NCI-H774 (cell line): ENCODE data around the gene NOBOX.
"Not testable (repeated sequence)": the region's sequence is repeated elsewhere in the genome, so short reads cannot be mapped to it uniquely, and the experiment has no call there.

ENCODE experiments used
- DNase-seq: peaks from one replicate; lab custom pipeline; 2025; lab: John Stamatoyannopoulos, UW

NOBOX gene

DNA sequence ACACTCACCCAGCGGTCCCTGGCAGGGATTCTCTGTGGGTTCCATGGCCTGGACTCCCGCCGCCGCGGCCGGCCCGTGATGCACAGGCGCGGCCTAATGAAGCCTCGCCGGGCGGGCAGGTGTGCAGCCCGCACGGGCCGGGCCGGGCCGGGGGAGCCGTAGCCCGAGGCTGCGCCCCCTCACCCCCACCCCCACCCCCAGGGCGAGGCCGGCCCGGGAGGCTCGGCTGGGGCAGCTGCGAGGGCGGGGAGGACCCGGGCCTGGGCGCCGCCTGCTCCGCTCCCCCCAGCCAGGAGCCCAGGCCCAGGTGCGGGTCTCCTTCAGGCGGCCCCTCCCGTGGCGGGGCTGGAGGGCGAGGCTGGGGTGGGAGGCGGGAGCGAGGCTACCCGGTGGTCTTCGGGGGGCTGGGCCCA is at the start of gene NOBOX:
Gene NOBOX, minus strand, starts transcription at position 45 of the 413 bp plus-strand sequence.
- DNase-seq = no peak

DNA sequence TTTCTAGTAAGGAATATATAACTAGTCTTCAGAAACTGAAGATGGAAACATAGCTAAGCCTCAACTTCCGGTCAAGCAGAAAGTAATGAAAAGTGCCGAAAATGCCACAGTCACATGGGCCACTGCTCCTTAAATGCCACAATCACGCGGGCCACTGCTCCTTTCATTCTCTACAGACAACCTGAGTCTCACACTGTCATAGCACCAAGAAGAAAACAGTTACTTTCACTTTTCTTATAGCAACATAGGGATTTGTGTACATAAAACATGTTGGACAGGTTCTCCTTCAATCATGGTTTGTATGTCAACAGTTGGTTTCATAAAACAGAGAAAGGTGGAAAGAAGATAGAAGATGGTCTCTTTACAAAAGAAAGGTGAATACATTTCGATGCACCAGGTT is 48.6 kb upstream of the NOBOX start:
- no peak for DNase-seq

DNA sequence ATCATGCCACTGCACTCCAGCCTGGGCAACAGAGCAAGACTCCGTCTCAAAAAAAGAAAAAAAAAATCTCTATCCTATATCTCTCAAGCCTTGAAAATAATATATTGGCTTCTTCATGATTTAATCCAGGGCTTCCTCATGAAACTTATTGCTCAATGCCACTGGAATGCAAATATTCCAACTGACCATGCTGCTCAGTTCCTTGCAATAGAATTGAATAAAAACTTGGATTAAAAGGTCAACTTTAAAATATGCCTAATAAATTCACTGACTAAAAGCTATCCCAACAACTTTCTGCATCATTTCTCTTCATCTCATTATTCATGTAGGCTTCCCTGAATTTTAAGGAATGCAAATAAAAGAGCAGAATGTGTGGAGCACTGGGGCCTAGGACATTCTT is 42.1 kb upstream of the NOBOX start:
- no peak for DNase-seq

DNA sequence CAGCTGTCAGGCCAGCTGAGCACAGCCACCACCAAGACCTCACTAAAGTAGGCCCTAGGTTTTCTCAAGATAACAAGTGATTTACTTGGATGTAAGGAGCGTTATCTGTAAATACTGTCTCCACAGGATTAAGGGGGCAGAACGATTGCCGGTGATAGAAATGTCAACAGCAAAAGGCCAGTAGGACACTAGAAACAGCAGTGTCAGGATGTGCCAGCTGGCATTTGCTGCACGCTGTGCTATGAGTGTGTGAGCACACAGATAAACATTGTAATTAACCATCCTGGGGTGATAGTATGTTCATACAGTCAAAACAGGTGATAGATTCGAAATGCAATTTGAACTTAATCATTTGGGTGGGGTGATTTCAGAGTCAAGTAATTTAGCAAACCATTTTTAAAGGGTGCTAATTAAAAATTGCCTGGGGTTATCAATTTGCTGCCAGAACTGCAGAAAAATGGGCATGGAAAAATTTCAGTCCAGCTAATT is 36.3 kb upstream of the NOBOX start:
- DNase-seq = no peak

DNA sequence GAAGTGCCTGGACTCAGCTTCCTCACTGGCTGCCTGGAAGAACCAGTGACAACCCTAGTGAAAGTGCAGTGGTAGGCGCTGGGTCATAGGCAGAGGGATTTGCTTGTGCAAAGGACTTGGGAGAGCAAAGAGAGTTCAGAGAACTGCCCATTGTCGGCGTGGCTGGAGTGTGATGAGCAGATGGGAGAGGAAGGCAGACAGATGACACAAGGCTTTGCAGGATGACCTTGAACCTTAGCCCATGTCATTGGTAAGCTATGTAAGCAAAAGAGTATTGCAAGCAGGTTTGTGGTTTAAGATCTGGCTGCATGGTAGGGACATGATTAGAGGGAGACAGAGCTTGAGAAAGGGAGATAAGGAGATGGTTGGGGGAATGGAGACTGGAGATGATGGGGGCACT is 35.3 kb upstream of the NOBOX start:
- no peak for DNase-seq

DNA sequence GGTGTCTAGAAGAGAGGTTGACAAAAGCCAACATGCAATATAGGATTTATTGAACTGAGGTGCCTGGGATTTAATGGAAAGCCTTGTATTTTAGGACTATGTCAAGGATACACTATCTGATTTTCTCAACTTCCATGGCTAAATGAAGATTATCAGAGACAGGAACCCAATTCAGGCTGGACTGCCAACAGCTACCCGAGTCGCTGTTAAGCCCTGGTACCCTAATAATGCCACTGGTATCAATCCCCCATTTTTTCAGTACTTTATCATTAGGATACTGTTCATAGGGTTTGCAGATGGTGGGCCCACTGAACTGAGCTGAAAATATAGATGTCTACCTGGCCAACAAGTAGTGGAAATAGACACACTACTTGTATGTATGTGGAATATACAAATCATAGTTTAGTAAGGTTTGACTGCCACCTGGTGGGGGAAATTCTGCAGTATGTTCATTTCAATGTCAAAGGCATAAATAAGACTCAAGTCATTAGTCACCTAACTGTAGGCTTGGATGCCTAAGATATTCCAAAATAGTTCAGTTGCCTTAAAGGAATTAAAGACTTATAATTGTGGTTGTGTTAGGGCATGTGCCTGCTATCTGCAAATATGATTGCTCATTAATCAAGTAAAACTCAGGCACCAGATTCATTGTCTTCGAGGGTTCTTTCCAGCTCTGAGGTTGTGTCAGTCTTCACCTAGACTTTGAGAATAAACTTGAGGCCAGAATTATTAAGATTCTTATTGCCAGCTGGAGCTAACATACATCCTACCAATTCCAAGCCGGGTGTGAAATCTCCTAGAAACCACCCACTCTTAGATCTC is 34.1 kb upstream of the NOBOX start:
- peak; percentile 31 for DNase-seq

DNA sequence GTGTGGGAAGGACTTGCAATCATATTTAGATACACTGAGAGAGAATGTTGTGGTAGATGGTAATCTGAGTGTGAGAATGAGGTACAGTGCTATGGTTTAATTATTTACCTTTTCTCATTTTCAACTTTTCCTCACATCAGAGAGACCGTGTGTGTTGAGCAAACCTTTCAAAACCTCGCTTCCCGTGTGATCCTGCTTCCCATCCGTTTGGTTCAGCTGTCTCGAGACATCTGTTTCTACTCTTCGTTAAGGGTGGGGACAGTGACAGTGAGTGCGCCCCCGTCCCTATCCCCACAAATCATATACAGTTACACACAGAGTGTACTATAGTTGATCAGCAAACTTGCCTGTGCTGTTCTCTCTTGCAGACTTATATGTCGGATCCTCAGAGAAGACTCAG is 33.0 kb upstream of the NOBOX start:
- no peak for DNase-seq

DNA sequence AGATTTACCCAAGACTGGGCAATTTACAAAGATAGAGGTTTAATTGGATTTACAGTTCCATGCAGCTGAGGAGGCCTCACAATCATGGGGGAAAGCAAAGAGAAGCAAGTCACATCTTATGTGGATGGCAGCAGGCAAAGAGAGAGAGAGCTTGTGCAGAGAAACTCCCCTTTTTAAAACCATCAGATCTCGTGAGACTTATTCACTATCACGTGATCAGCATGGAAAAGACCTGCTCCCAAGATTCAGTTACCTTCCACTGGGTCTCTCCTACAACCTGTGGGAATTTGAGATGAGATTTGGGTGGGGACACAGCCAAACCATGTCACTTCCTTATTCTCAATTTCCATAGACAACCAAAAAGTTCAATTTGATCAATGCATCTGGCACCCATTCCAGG is 24.9 kb upstream of the NOBOX start:
- DNase-seq = no peak

DNA sequence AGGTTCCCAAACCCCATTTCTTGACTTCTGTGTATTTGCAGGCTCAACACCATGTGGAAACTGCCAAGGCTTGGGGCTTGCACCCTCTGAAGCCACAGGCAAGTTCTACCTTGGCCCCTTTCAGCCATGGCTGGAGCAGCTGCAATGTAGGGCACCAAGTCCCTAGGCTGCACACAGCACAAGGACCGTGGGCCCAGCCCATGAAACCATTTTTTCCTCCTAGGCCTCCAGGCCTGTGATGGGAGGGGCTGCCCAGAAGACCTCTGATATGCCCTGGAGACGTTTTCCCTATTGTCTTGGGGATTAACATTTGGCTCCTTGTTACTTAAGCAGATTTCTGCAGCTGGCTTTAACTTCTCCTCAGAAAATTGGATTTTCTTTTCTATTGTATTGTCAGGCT is 24.0 kb upstream of the NOBOX start:
- not testable (repeated sequence) for DNase-seq

DNA sequence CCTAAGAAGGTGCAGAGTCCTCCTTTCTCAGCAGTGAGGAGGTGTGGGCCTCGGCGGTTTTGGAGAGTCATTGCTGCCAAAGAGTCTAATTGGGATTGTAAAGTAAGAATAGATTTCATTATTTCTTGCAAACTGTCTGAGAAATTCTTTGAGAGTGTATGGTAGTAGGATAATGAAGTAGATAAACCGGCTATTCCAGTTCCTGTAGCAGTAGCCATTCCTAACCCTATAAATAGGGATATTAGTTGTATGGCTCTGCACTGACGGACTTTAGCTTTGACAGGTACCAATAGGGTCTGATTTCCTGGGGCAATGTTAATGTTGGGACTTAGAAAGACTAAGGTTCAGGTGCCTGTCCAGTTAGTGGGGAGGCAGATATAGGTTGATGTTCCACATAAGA is 15.4 kb upstream of the NOBOX start:
- not testable (repeated sequence) for DNase-seq

DNA sequence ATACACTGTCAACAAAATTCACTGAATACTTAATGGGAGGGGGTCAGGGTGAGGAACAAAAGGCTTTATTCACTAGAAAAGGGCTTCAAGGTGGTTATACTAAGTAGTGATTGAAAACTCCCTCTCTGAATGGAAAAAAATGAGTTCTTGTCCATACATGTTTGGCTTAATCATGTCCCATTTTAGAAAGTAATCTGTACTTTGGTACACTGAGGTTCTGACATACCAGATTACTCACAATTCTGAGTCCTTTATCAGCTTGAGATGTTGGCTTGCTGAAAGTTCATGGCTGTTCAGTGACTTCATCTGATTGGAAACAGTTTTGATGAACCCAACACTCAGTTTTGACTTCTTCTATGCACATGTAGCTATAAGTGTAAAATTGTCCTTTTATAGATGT is 12.8 kb upstream of the NOBOX start:
- DNase-seq = no peak

DNA sequence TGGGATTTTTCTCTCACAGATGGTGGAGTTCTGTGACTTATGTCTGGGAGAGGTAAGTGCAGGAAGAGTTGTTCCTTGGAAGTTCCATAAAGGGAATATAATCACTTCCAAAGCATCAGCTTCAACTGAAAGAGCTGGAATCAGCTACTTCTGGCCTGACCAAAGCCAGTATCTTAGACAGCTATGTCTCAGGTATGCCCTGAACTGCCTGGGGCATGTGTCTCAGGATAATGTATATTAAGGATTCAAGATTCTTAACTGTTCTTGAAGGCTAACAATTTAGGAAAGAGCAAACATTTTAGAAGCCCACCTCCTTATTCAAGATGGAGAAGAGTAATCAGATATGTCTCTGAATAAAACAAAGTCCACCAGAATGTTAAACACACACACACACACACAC is 12.4 kb upstream of the NOBOX start:
- DNase-seq = no peak

DNA sequence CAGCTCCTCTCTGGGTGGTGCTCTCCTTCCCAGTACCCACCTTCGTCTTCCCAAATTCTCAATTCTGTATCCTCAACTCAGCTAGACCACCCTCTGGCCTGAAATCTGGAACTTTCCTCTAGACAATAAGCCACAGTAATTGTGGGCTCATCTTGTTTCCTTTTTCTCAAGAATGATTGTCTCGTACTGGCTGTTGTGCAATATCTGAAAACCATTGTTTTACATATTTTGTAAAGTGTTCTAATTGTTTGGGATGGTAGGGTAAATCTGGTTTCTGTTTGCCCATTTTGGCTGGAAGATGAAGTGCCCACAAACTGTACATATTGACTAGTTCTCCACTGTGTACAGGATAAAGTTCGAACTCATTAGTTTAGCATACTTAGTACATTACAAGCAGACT is 11.3 kb upstream of the NOBOX start:
- DNase-seq = no peak

DNA sequence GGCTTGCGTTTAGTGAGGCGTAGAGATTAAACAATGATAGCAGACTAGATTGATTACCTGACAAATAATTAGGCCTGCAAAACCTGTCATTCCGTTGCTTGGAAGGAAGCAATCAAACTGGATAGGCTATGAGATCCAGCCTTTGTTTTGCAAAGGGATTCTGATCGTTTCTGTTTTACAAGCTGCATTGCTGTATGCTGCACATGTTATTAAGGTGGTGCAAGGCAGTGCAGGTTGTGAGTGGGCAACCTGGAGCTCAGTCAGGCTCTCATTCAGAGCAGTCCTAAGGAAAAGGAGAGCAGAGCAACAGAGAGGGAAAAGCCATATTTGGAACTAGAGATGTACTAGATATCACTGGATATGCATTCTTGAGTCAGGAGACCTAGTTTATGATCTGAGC is 6.9 kb upstream of the NOBOX start:
- no peak for DNase-seq

DNA sequence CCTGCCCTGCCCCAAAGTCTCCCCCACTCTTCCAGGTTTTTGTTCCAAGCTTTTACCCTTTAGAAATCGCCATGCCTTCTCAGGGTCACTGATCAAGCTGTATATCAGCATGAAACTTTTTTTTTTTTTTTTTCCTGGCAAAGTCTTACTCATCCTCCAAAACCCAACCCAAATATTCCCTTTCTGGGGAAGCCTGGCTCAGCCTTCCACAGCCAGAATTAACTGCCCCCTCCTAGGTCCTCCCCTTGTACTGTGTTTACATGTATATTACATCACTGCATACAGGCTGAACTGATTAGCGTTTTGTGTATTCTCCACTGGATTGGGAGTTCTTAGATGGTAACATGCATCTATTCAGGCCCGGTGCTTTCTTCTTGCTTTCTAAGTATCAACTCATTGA is 4.6 kb upstream of the NOBOX start:
- no peak for DNase-seq

DNA sequence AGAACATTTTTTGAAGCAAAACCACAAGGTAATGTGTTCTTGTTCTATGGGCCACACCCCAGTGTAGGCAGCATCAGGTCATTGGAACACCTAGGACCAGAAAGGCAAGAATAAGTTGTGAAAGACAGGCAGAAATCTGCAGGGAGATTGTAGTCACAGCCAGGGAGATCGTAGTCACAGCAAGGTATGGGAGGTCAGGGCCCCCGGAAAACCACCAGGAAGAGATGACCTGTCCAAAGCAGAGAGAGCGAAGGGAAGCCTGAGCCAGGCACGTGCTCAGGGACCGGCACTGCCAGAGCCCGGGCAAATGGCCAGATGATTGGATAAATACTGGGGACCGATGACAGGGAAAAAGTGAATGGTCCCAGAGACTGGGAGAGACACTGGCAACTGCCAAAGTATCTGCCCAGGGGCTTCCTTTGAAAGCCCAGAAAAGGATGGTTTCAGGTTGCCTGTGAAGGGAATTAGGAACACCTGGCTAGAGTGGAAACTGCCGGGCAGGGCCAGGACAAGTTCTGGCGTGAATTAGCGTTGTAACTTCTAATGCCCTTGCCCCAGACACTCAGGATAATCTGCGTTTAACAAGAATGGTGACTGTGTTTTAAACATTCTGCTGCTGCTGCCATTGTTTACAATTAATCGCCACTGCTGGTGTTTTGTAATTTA is 3.9 kb upstream of the NOBOX start:
- no peak for DNase-seq

DNA sequence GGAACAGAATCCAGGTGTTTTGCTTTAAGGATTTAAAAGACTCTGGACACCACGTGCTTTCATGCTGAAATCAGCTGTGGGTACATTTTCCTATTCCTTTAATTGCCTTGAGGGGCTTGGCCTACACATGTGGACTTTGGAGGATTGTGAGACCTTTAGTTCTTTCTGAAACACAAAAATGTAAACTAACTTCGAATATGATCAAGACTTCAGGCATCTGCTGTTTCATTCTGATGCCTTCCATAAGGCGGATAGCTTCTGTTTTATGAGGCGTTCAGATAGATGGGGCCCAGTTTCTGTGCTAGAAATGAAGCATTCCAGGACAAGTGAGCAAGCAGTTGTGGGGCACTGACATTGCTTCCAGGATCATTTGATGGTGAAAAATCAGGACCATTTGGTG is 1.5 kb upstream of the NOBOX start:
- no peak for DNase-seq

DNA sequence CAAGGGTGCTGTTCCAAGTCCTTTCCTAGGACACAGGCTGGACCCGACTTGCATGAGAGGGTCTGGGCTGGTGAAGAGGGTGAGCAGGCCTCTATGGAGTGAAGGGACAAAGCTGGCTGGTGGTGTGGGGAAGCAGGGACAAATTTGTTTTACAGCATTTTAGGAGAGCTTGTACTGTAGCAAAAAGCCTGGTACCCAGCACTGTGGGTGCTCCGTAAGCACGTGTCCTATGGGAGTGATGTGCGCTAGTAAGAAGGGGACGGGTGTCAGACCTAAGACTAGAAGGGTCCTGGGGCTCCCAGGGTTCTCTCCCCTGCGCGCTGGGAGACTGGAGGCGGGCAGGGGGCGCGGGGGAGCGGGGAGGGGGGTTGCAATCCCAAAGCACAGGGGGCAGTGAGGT is 391 bp downstream of the NOBOX start:
- no peak for DNase-seq

DNA sequence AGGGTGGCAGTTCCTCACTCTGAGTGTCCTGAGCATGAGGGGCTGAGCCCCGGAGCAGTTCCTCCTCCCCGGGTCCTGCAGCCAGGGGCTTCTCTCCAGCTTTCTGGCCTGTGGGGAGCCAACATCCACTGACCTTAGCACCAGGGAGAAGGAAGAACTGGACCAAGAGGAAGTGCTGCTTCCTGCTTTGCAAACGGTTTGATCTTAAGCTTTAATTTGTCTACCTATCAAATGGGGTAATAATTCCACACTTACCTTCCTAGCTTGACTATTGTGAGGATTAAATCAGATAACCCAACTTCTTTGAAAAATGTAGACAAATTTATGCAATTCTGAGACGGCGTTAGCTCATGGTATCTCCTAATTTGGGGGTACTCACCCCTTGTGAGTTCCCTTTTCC is 2.0 kb downstream of the NOBOX start:
- DNase-seq = no peak

DNA sequence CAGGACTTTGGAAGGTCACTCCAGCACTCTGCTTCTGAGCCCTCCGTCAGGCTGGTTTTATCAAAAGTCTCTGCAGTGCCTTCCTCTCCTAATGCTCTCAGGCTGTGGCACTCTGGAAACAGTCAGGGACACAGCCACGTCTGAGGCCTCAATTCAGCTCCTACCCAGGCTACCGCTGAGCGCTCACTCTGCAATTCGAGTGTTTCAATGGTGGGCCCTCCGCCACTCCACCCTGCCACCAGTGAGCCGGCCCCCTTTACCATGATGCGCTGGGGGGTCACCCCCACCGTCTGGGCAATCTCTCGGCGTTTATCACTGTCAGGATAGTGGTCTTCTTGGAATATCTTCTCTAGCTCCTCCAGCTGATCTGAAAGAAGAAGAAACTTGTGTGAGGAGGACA is 3.5 kb downstream of the NOBOX start:
- DNase-seq = no peak

DNA sequence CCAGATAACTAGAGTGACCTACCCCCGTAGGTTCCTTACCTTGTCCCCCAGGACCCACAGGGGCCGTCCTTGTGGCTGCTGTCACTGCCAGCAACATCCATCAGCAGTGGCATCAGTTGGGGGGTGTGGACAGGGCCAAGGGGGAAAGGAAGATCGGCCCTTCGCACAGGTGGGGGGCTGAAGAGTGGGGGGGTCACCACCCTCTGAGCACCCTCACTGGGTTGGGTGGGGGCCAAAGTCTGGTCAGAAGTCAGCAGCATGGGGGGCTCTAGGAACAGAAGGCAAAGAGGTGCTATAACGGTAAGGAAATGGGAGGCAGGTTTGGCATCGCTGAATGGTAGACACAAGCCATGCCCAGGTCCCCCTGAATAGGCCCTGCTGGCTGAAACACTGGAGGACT is 4.6 kb downstream of the NOBOX start:
- no peak for DNase-seq

DNA sequence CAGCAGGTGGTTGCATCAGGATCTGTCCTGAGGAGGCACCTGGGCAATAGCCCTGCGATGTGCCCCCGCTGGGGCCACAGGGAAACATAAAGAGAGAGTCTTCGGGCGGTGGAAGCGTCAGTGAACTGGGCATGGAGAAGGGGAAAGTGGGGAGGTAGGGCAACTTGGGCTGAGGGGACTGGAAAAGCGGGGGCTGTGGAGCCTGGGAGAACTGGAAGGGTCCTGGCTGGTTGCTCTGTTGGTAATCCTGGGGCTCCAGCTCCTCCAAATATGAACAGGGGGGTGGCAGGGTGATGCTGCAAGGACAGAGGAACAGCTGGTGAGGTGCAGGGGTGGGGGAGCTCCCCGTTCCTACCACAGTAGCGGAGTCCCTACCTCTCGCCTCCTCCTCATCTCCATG is 5.2 kb downstream of the NOBOX start:
- DNase-seq = no peak

DNA sequence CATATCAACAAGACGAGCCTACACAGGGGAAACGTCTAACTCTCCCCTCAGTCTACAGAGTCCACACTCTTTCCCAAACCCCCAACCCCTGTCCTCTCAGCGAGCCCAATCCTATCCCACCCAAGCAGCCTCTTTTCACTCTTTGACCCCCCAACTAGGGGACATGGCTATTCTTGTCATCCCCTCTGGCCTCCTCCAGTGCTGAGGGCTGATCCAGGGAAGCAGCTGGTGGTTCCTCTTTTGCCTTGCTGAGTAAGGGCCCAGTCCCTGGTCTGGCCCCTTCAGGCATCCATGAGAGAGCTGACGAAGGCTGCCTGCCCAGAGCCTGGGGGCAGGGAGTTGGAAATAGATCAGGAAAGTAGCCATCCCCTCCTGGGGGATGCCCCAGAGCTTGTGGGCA is 6.4 kb downstream of the NOBOX start:
- no peak for DNase-seq

DNA sequence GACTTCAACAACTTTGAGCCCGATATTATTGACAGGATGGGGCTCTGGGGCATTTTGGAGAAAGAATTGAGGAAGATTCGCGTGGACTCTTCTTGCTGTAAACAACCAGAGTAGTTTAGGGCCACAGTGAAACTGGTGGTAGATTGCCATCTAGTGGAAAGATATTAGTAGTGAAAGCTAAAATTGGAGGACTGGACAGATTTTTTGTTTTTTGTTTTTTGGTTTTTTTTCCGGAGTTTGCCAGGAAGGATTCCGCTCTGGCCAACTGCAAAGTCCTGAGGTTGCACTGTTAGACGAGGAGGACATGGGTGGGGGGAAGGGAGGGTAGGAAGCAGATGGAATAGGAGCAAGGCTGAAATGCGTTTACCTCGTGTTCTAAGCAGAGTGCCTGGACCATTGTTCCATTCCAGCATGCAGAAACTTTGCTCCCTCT is 11.7 kb downstream of the NOBOX start:
- DNase-seq = peak; percentile 26
